Cardiac fibroblast (primary cell): ENCODE measurements around the gene ZFP36.

Source experiments
- DNase-seq, 2 donors: peaks; one replicate each; pipeline versions ENCODE4 v3.0.0 to v3.0.0-alpha.2; 2010; ENCODE audit warnings: low read depth in 2 of 2
- H3K4me3 ChIP-seq, 2 donors: replicated peaks in 1 of 2; 1 replicate in 1 of 2; 2 replicates in 1 of 2; pipeline ENCODE4 v1.5.1; 2011; ENCODE audit warnings: low read depth in 2 of 2, low read length in 2 of 2, mild to moderate bottlenecking in 2 of 2, moderate library complexity in 1 of 2
- TF ChIP-seq, protein P1 (sequence below): IDR thresholded peaks from one replicate; pipeline ENCODE4 v1.5.1; 2011; ENCODE audit warnings: low read depth, mild to moderate bottlenecking, low read length, inconsistent platforms

The ZFP36 gene

DNA sequence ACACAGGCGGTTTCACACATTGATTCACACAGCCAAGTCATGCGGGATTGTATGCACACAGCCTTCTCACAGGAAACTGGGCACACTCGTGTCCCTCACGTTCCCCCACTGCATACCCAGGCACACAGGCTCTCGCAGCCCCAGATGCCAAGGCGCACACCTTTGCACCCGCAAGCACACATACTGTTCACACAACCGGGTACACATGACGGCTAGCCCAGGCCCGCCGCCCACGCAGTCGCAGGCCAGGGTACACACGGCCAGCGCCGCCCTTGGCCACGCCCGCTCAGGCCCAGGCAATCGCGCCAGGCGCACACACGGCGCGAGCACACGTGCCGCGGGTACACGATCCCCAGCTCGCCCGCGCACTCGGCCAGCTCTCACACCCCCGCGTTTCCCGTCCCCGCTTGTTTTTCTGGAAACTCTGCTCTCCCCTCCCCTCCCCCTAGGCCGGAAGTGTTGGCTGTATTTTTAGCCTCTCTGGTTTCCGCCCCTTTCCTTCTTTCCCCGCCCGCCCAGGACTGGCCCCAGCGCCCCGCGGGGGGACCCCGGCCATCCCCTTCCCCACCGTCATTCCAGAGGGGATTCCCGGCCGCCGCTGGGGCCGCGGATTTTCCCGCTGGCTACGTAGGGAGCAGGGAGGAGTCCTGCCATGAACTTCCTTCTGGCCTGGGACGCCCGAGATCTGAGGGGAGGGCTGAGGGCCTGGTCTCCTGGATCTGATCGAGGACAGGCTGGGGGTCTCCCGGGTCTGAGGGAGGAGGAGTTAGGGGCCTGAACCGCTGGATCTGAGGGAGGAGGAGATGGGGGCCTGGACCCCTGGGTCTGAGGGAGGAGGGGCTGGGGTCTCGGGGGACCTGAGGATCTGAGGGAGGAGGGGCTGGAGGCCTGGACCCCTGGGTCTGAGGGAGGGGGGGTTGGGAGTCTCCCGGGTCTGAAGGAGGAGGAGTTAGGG, 4.0 kb upstream of the ZFP36 start:
- peak overlapping the region; percentile 35 to 47 for H3K4me3 ChIP-seq
- peak; percentile 91 to 98 for DNase-seq
- TF ChIP-seq, protein P1, sequence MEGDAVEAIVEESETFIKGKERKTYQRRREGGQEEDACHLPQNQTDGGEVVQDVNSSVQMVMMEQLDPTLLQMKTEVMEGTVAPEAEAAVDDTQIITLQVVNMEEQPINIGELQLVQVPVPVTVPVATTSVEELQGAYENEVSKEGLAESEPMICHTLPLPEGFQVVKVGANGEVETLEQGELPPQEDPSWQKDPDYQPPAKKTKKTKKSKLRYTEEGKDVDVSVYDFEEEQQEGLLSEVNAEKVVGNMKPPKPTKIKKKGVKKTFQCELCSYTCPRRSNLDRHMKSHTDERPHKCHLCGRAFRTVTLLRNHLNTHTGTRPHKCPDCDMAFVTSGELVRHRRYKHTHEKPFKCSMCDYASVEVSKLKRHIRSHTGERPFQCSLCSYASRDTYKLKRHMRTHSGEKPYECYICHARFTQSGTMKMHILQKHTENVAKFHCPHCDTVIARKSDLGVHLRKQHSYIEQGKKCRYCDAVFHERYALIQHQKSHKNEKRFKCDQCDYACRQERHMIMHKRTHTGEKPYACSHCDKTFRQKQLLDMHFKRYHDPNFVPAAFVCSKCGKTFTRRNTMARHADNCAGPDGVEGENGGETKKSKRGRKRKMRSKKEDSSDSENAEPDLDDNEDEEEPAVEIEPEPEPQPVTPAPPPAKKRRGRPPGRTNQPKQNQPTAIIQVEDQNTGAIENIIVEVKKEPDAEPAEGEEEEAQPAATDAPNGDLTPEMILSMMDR: no peak

DNA sequence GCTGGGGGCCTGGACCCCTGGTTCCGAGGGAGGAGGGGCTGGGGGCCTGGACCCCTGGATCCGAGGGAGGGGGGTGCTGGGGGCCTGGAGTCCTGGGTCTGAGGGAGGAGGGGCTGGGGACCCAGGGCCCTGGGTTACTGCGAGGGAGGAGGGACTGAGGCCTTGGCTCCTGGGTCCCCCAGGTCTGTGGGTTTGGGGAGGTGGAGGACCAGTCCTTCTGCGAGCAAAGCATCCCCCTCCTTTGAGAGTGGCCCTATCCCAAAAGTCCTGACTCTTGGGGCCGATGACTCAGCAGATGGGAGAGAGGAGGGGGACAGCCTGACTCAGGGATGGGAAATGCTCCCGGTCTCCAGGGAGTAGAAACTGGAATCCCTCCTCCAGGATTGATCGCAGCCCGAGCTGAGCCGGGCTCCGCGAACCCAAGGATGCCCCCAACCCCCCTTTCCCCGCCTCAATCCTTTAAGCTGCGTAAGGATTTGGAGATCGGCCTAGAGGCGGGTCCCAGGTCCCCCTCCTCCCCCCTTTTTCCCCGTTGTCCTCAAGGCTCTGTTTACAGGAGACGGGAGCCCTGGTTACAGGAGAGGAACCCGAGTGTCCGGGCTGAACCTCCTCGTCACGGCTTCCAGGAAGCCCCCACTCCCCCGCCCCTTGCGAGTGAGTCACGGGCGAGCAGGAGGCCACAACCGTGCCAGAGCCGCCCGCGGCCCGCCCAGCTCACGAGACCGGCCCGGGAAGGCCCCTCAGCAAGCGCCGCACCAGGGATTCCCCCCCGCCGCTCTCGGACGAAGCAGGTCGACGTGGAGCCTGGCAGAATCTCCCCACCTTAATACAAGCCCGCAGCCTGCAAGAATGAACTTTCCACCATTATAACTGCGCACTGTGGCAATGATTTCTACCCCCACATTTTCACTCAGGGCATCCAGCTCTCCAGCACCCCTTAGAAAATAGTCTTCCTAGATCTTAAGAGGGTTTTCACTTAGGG, 3.0 kb upstream of the ZFP36 start:
- TF ChIP-seq, protein P1: no peak
- DNase-seq: peak; percentile 98 to 100
- H3K4me3 ChIP-seq: peak overlapping the region; percentile 35 to 47

- H3K4me3 ChIP-seq: no peak overlapping the region
- no peak for DNase-seq
- TF ChIP-seq, protein P1: no peak
Measured at GRCh38 chr19:39405261-39405957, 1.2 kb upstream of the ZFP36 start.

DNA sequence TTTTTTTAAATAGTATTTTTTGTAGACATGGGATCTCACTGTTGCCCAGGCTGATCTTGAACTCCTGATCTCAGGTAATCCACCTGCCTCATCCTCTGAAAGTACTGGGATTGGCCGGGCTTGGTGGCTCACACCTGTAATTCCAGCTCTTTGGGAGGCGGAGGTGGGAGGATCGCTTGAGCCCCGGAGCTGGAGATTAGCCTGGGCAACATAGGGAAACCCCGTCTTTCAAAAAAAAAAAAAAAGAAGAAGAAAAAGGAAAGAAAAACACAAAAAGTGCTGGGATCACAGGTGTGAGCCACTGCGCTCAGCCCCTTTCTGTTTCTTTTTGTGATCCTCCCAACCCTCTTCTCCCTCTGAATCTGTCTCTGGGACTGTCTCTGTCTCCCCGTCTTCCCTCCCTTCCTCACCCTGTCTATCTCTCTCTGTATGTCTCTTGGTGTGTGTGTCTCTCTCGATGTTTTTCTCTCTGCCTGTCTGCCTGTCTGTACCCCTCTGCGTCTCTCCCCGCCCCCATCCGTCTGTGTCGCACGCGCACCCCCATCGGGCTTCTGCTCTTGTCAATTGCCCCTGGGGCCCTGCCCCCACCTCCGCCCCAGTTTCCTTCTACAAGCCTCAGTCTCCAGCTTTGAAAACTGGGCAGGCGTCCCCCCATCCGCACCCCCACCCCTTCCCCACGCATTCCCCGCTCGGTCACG, 540 bp upstream of the ZFP36 start:
- TF ChIP-seq, protein P1: no peak
- peak overlapping the region; percentile 39 to 96 for H3K4me3 ChIP-seq
- no peak for DNase-seq

DNA sequence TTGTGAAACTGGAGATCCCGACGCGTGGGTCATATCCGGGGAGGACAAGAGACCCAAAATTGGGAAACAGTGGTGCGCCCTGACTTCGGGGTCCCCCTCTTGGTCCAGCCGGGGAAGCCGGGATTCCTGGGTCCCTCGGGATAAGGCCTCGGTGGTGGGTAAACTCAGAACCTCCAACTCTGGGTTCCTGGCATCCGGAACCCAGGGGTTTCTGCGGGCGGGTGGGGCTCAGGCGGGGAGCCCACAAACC, 688 bp downstream of the ZFP36 start:
- no peak for DNase-seq
- TF ChIP-seq, protein P1: no peak

More for the DNA sequence above, 688 bp downstream of the ZFP36 start:
- peak overlapping the region; percentile 92 to 96 for H3K4me3 ChIP-seq
